ENCODE data around the gene GABRG3. TPM values are rescaled to one million over a fixed set of nuclear protein-coding genes. Genes with fewer than 3 reads are reported as not detected.
"Not testable (repeated sequence)": the region's sequence is repeated elsewhere in the genome, so short reads cannot be mapped to it uniquely, and the experiment has no call there.

The GABRG3 gene
- total RNA-seq, 1 experiment from 2014 or later: 3.4 TPM

- in situ Hi-C loops (cut with HindIII; ENCODE audit: low sequenced_read_pairs): no loop called here
- DNase-seq (ENCODE audit: low spot score): no peak
Measured at GRCh38 chr15:27353856-27354255, 382.9 kb downstream of the GABRG3 start.

- DNase-seq (ENCODE audit: low spot score): no peak
- in situ Hi-C loops (cut with HindIII; ENCODE audit: low sequenced_read_pairs): no loop called here
Measured at GRCh38 chr15:27358751-27359434, 387.9 kb downstream of the GABRG3 start.

- in situ Hi-C loops (cut with HindIII; ENCODE audit: low sequenced_read_pairs): no loop called here
Measured at GRCh38 chr15:27359586-27359985, 388.6 kb downstream of the GABRG3 start.

GRCh38 chr15:27360316-27360715 is 389.3 kb downstream of the GABRG3 start:
- in situ Hi-C loops (cut with HindIII; ENCODE audit: low sequenced_read_pairs): no loop called here
- DNase-seq (ENCODE audit: low spot score): no peak

More at GRCh38 chr15:27359586-27359985, 388.6 kb downstream of the GABRG3 start:
- no peak for DNase-seq (ENCODE audit: low spot score)

- in situ Hi-C loops (cut with HindIII; ENCODE audit: low sequenced_read_pairs): no loop called here
- DNase-seq (ENCODE audit: low spot score): no peak
Measured at GRCh38 chr15:27361438-27361837, 390.5 kb downstream of the GABRG3 start.

GRCh38 chr15:27365456-27365855 is 394.5 kb downstream of the GABRG3 start:
- DNase-seq (ENCODE audit: low spot score): no peak
- in situ Hi-C loops (cut with HindIII; ENCODE audit: low sequenced_read_pairs): no loop called here

- in situ Hi-C loops (cut with HindIII; ENCODE audit: low sequenced_read_pairs); DNase-seq (ENCODE audit: low spot score): not testable (repeated sequence)
Measured at GRCh38 chr15:27377391-27377790, 406.4 kb downstream of the GABRG3 start.

GRCh38 chr15:27382361-27383025 is 411.5 kb downstream of the GABRG3 start:
- DNase-seq (ENCODE audit: low spot score): no peak
- in situ Hi-C loops (cut with HindIII; ENCODE audit: low sequenced_read_pairs): no loop called here

- DNase-seq (ENCODE audit: low spot score): no peak
- in situ Hi-C loops (cut with HindIII; ENCODE audit: low sequenced_read_pairs): no loop called here
Measured at GRCh38 chr15:27383726-27384125, 412.7 kb downstream of the GABRG3 start.

GRCh38 chr15:27392163-27392562 is 421.2 kb downstream of the GABRG3 start:
- in situ Hi-C loops (cut with HindIII; ENCODE audit: low sequenced_read_pairs): no loop called here

GRCh38 chr15:27396521-27396920 is 425.5 kb downstream of the GABRG3 start:
- no peak for DNase-seq (ENCODE audit: low spot score)
- in situ Hi-C loops (cut with HindIII; ENCODE audit: low sequenced_read_pairs): no loop called here

More at GRCh38 chr15:27392163-27392562, 421.2 kb downstream of the GABRG3 start:
- no peak for DNase-seq (ENCODE audit: low spot score)

- in situ Hi-C loops (cut with HindIII; ENCODE audit: low sequenced_read_pairs): no loop called here
- no peak for DNase-seq (ENCODE audit: low spot score)
Measured at GRCh38 chr15:27396996-27397395, 426.0 kb downstream of the GABRG3 start.

GRCh38 chr15:27398631-27399161 is 427.7 kb downstream of the GABRG3 start:
- in situ Hi-C loops (cut with HindIII; ENCODE audit: low sequenced_read_pairs): no loop called here
- DNase-seq (ENCODE audit: low spot score): no peak

GRCh38 chr15:27399241-27399640 is 428.3 kb downstream of the GABRG3 start:
- no peak for DNase-seq (ENCODE audit: low spot score)
- in situ Hi-C loops (cut with HindIII; ENCODE audit: low sequenced_read_pairs): no loop called here

GRCh38 chr15:27401471-27401870 is 430.5 kb downstream of the GABRG3 start:
- no peak for DNase-seq (ENCODE audit: low spot score)
- in situ Hi-C loops (cut with HindIII; ENCODE audit: low sequenced_read_pairs): no loop called here

GRCh38 chr15:27408428-27408827 is 437.4 kb downstream of the GABRG3 start:
- in situ Hi-C loops (cut with HindIII; ENCODE audit: low sequenced_read_pairs): no loop called here
- no peak for DNase-seq (ENCODE audit: low spot score)

- DNase-seq (ENCODE audit: low spot score): no peak
- in situ Hi-C loops (cut with HindIII; ENCODE audit: low sequenced_read_pairs): no loop called here
Measured at GRCh38 chr15:27410996-27411605, 440.1 kb downstream of the GABRG3 start.

GRCh38 chr15:27412415-27412814 is 441.4 kb downstream of the GABRG3 start:
- in situ Hi-C loops (cut with HindIII; ENCODE audit: low sequenced_read_pairs): no loop called here
- no peak for DNase-seq (ENCODE audit: low spot score)

- in situ Hi-C loops (cut with HindIII; ENCODE audit: low sequenced_read_pairs): no loop called here
- DNase-seq (ENCODE audit: low spot score): no peak
Measured at GRCh38 chr15:27414168-27414870, 443.3 kb downstream of the GABRG3 start.

GRCh38 chr15:27418726-27419125 is 447.7 kb downstream of the GABRG3 start:
- DNase-seq (ENCODE audit: low spot score): no peak
- in situ Hi-C loops (cut with HindIII; ENCODE audit: low sequenced_read_pairs): no loop called here
